ENCODE data around the gene DHRS4L2.
A peak's percentile ranks its signal among the peaks of the same experiment; 100 is the strongest.
"Not testable (repeated sequence)": the region's sequence is repeated elsewhere in the genome, so short reads cannot be mapped to it uniquely, and the experiment has no call there.

DHRS4L2 gene

DNA sequence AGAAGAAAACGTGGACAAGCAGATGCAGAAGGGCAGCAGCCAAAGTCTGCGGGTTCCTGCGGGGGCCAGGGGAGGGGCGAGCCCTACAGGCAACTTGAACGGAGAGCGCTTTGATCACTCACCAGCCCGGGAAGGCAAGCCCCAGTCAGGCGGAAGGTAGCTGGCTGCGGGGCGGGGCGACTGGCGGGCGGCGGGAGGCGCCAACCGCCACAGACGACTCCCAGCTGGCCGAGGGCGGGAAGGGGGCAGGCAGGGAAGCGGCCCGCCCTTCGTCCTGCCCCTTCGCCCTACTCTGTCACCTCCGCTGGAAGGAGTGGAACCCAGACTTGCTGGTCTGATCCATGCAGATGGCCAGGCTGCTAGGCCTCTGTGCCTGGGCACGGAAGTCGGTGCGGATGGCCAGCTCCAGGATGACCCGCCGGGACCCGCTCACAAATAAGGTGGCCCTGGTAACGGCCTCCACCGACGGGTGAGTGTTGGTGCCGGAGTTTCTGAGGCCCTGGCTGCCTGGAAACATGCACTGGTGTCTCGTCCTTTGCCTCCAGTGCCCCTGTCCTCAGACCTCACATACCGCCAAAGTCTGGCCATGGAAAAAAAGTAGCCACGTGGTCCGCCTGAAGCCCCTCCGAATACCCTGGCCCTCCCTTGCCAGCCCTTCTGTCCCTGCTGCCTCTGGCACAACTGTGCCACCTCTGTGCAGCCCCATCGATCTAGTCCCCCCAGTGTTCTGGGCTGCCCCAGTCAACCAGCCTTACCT, at the start of gene DHRS4L2:
TSS of gene DHRS4L2 (plus strand) at position 323 of the 757 bp plus-strand sequence. CDS start at position 342, 19 bp downstream.
- H3K4me1 Mint-ChIP-seq, result peaks cover 19% of the 10 kb centered on the region
- not testable (repeated sequence) for H3K27me3 Mint-ChIP-seq
- ATAC-seq (ENCODE audit: low read depth), result peak; percentile 91

GRCh38 chr14:23939607-23940326, 49.0 kb upstream of the DHRS4L2 start:
- no peak for ATAC-seq (ENCODE audit: low read depth)
- H3K4me3 Mint-ChIP-seq, result no peak overlapping the region
- no peak for DNase-seq (ENCODE audit: low spot score in 2 of 2)
- peaks cover 2% of the 10 kb centered on the region for H3K27me3 Mint-ChIP-seq
- no peaks in the 10 kb centered on the region for H3K9me3 Mint-ChIP-seq
- H3K4me1 Mint-ChIP-seq, result peaks cover 12% of the 10 kb centered on the region
- peaks cover 21% of the 10 kb centered on the region for H3K36me3 Mint-ChIP-seq
- no peak overlapping the region for H3K27ac Mint-ChIP-seq

More for the DNA sequence above, at the start of gene DHRS4L2:
- H3K27ac Mint-ChIP-seq, result peak within 1 kb of the TSS; percentile 79
- DNase-seq (ENCODE audit: low spot score in 2 of 2), result peak; percentile 45 to 58
- H3K36me3 Mint-ChIP-seq, H3K9me3 Mint-ChIP-seq: not testable (repeated sequence)
- peak within 1 kb of the TSS; percentile 85 for H3K4me3 Mint-ChIP-seq

DNA sequence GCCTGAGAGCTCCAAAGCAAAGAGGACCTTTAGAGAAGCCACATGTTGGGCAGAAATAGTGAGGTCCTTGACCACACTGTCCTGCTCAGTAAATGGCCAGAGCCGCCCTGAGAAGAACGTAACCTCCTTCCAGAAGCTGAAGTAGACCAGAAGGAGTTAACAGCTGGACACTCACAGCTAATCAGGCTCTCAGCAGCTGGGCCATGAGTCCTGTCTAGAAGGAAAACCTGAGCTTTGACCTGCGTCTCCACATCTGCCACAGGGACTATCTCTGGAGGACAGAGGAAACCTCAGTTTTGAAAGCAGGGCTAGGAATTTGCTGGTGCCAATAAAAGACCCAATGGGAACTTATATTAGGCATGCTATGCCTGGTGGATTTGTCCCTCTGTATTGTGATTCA, 47.5 kb upstream of the DHRS4L2 start:
- ATAC-seq (ENCODE audit: low read depth), result no peak
- Mint-ChIP-seq H3K27ac (no peak overlapping the region), H3K36me3 (peaks cover 21% of the 10 kb centered on the region), H3K4me3 (no peak overlapping the region), H3K9me3 (no peaks in the 10 kb centered on the region), H3K4me1 (peaks cover 12% of the 10 kb centered on the region), H3K27me3 (no peaks in the 10 kb centered on the region)
- no peak for DNase-seq (ENCODE audit: low spot score in 2 of 2)

DNA sequence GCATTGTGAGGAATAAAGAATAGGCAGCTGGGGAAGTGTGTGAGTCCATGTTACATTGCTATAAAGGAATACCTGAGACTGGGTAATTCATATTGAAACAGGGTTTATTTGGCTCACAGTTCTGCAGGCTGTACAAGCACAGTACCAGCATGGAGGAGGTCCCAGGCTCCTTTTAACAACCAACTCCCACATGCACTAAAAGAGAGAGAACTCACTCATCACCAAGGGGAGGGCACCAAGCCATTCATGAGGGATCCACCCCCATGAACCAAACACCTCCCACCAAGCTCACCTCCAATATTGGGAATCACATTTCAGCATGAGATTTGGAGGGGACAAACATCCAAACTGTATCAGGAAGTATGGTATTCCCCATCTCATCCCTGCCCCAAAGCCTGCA, 47.1 kb upstream of the DHRS4L2 start:
- no peak overlapping the region for H3K27ac Mint-ChIP-seq
- H3K4me3 Mint-ChIP-seq, result no peak overlapping the region
- no peaks in the 10 kb centered on the region for H3K27me3 Mint-ChIP-seq
- ATAC-seq (ENCODE audit: low read depth) (no peak), DNase-seq (ENCODE audit: low spot score in 2 of 2) (no peak)
- H3K4me1 Mint-ChIP-seq, result peaks cover 16% of the 10 kb centered on the region
- no peaks in the 10 kb centered on the region for H3K9me3 Mint-ChIP-seq
- peaks cover 21% of the 10 kb centered on the region for H3K36me3 Mint-ChIP-seq

DNA sequence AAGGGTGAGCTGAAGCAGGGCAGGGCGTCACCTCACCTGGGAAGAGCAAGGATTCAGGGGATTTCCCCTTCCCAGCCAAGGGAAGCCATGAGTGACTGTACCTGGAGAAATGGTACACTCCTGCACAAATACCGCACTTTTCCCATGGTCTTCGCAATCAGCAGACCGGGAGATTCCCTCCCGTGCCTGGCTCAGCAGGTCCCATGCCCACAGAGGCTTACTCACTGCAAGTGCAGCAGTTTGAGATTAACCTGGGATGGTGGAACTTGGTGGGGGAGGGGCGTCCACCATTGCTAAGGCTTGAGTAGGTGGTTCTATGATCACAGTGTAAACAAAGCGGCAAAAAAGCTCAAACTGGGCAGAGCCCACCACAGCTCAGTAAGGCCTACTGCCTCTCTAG, 46.1 kb upstream of the DHRS4L2 start:
- DNase-seq (ENCODE audit: low spot score in 2 of 2), result no peak
- Mint-ChIP-seq H3K27me3 (no peaks in the 10 kb centered on the region), H3K36me3 (peaks cover 21% of the 10 kb centered on the region), H3K27ac (no peak overlapping the region), H3K4me3 (no peak overlapping the region), H3K9me3 (no peaks in the 10 kb centered on the region), H3K4me1 (peaks cover 18% of the 10 kb centered on the region)
- no peak for ATAC-seq (ENCODE audit: low read depth)

DNA sequence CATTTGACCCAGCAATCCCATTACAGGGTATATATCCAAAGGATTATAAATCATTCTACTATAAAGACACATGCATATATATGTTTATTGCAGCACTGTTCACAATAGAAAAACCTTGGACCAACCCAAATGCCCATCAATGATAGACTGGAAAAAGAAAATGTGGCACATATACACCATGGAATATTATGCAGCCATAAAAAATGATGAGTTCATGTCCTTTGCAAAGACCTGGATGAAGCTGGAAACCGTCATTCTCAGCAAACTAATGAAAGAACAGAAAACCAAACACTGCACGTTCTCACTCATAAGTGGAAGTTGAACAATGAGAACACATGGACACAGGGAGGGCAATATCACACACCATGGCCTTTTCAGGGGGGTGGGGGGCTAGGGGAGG, 39.7 kb upstream of the DHRS4L2 start:
- not testable (repeated sequence) for H3K27ac Mint-ChIP-seq; ATAC-seq (ENCODE audit: low read depth); H3K36me3 Mint-ChIP-seq; H3K9me3 Mint-ChIP-seq; DNase-seq (ENCODE audit: low spot score in 2 of 2); H3K27me3 Mint-ChIP-seq; H3K4me3 Mint-ChIP-seq
- H3K4me1 Mint-ChIP-seq, result peaks cover 24% of the 10 kb centered on the region

GRCh38 chr14:23950411-23951135, 38.2 kb upstream of the DHRS4L2 start:
- H3K9me3 Mint-ChIP-seq, result no peaks in the 10 kb centered on the region
- H3K27ac Mint-ChIP-seq, result no peak overlapping the region
- peaks cover 3% of the 10 kb centered on the region for H3K36me3 Mint-ChIP-seq
- H3K4me1 Mint-ChIP-seq, result peaks cover 28% of the 10 kb centered on the region
- no peak for DNase-seq (ENCODE audit: low spot score in 2 of 2)
- H3K27me3 Mint-ChIP-seq, result no peaks in the 10 kb centered on the region
- ATAC-seq (ENCODE audit: low read depth), result no peak
- H3K4me3 Mint-ChIP-seq, result no peak overlapping the region

DNA sequence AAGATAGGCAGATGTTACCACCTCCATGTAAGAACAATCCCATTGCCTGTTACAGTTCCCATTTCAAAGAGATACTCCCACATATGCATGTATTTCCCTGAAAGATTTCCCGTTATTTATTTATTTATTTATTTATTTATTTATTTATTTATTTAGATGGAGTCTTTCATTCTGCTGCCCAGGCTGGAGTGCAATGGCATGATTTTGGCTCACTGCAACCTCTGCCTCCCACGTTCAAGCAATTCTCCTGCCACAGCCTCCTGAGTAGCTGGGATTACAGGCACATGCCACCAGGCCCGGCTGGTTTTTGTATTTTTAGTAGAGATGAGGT, 37.6 kb upstream of the DHRS4L2 start:
- H3K4me3 Mint-ChIP-seq; H3K9me3 Mint-ChIP-seq; DNase-seq (ENCODE audit: low spot score in 2 of 2); H3K27ac Mint-ChIP-seq; ATAC-seq (ENCODE audit: low read depth); H3K36me3 Mint-ChIP-seq; H3K27me3 Mint-ChIP-seq: not testable (repeated sequence)
- H3K4me1 Mint-ChIP-seq, result peaks cover 28% of the 10 kb centered on the region

GRCh38 chr14:23951590-23952201, 37.0 kb upstream of the DHRS4L2 start:
- no peaks in the 10 kb centered on the region for H3K27me3 Mint-ChIP-seq
- peaks cover 6% of the 10 kb centered on the region for H3K36me3 Mint-ChIP-seq
- H3K4me1 Mint-ChIP-seq, result peaks cover 23% of the 10 kb centered on the region
- no peak overlapping the region for H3K4me3 Mint-ChIP-seq
- ATAC-seq (ENCODE audit: low read depth) (no peak), DNase-seq (ENCODE audit: low spot score in 2 of 2) (no peak)
- H3K9me3 Mint-ChIP-seq, result no peaks in the 10 kb centered on the region
- no peak overlapping the region for H3K27ac Mint-ChIP-seq

GRCh38 chr14:23953116-23953463, 35.6 kb upstream of the DHRS4L2 start:
- not testable (repeated sequence) for H3K9me3 Mint-ChIP-seq

DNA sequence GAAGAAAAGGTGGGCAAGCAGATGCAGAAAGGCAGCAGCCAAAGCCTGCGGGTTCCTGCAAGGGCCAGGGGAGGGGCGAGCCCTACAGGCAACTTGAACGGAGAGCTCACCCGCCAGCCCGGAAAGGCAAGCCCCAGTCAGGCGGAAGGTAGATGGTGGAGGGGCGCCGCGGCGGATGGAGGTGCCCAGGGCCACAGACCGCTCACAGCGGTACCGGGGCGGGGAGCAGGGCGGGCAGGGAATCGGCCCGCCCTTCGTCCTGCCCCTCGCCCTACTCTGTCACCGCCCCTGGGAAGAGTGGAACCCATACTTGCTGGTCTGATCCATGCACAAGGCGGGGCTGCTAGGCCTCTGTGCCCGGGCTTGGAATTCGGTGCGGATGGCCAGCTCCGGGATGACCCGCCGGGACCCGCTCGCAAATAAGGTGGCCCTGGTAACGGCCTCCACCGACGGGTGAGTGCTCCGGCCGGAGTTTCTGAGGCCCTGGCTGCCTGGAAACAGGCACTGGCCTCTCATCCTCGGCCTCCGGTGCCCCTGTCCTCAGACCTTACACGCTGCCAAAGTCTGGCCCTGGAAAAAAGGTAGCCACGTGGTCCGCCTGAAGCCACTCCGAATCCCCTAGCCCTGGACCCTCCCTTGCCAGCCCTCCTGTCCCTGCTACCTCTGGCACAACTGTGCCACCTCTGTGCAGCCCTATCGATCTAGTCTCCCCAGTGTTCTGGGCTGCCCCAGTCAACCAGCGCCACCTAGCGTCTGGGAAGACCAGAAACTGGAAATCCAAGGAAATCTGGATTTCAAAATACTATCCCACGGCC, 35.1 kb upstream of the DHRS4L2 start, which contains the start of gene DHRS4:
TSS of gene DHRS4 (plus strand) at position 307 of the 815 bp plus-strand sequence. CDS start at position 326, 19 bp downstream.
- H3K9me3 Mint-ChIP-seq, result no peaks in the 10 kb centered on the region
- DNase-seq (ENCODE audit: low spot score in 2 of 2) (peak; percentile 71 to 74), ATAC-seq (ENCODE audit: low read depth) (peak; percentile 88)
- H3K27ac Mint-ChIP-seq, result peak within 1 kb of the TSS; percentile 82
- H3K4me1 Mint-ChIP-seq, result peaks cover 21% of the 10 kb centered on the region
- H3K4me3 Mint-ChIP-seq, result peak within 1 kb of the TSS; percentile 100
- no peaks in the 10 kb centered on the region for H3K27me3 Mint-ChIP-seq
- H3K36me3 Mint-ChIP-seq, result peaks cover 9% of the 10 kb centered on the region

More at GRCh38 chr14:23953116-23953463, 35.6 kb upstream of the DHRS4L2 start:
- Mint-ChIP-seq H3K27ac (peak overlapping the region; percentile 11), H3K4me1 (peaks cover 21% of the 10 kb centered on the region), H3K4me3 (peak overlapping the region; percentile 100)
- ATAC-seq (ENCODE audit: low read depth); H3K27me3 Mint-ChIP-seq; H3K36me3 Mint-ChIP-seq; DNase-seq (ENCODE audit: low spot score in 2 of 2): not testable (repeated sequence)

DNA sequence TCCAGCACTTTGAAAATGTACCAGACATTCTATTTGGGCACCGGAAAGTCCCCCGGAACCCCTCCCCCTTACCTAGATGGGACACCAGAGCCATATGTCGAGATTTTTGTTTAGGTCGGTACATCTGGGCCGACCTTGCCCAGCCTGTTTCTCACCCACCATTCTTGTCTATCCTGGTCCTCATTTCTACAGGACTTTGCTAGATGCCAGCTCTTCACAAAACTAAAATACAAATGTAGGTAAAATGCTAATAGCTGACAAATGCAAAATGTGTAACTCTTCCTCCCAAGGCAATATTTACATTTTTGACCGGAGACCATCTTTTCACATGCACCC, 34.5 kb upstream of the DHRS4L2 start:
- ATAC-seq (ENCODE audit: low read depth), result peak; percentile 5
- not testable (repeated sequence) for H3K36me3 Mint-ChIP-seq

GRCh38 chr14:23954965-23955364, 33.8 kb upstream of the DHRS4L2 start:
- not testable (repeated sequence) for DNase-seq (ENCODE audit: low spot score in 2 of 2); H3K27ac Mint-ChIP-seq; H3K9me3 Mint-ChIP-seq; H3K36me3 Mint-ChIP-seq; ATAC-seq (ENCODE audit: low read depth); H3K27me3 Mint-ChIP-seq; H3K4me3 Mint-ChIP-seq
- peaks cover 21% of the 10 kb centered on the region for H3K4me1 Mint-ChIP-seq

More for the DNA sequence above, 34.5 kb upstream of the DHRS4L2 start:
- H3K27me3 Mint-ChIP-seq; H3K9me3 Mint-ChIP-seq; DNase-seq (ENCODE audit: low spot score in 2 of 2): not testable (repeated sequence)
- Mint-ChIP-seq H3K4me1 (peaks cover 21% of the 10 kb centered on the region), H3K27ac (peak overlapping the region; percentile 82), H3K4me3 (peak overlapping the region; percentile 100)
